Osteoblast (primary cell): ENCODE measurements around the gene IGFBP2. TPM values are rescaled to one million over a fixed set of nuclear protein-coding genes. Genes with fewer than 3 reads are reported as not detected.

Source experiments
- DNase-seq: peaks from one replicate; pipeline ENCODE4 v3.0.0; 2011; ENCODE audit warnings: low spot score, mixed read lengths; ENCODE audit not compliant: insufficient read length; ENCODE audit errors: missing footprints
- H2AFZ ChIP-seq: 2 replicates; pipeline ENCODE4 v1.6.0; 2011; ENCODE audit warnings: mild to moderate bottlenecking, low read length
- H3K27ac ChIP-seq: 2 replicates; pipeline ENCODE4 v1.5.1; 2011; ENCODE audit warnings: mild to moderate bottlenecking, low read depth, low read length, moderate library complexity
- H3K27me3 ChIP-seq: 2 replicates; pipeline ENCODE4 v1.6.0; 2012; ENCODE audit warnings: mild to moderate bottlenecking, control low read depth, inconsistent platforms, low read length, moderate library complexity; ENCODE audit not compliant: insufficient read depth
- H3K36me3 ChIP-seq: 2 replicates; pipeline ENCODE4 v1.5.1; 2011; ENCODE audit warnings: mild to moderate bottlenecking, low read length, control low read depth, moderate library complexity; ENCODE audit not compliant: insufficient read depth
- H3K4me1 ChIP-seq: 2 replicates; pipeline ENCODE4 v1.5.1; 2011; ENCODE audit warnings: mild to moderate bottlenecking, low read length, control low read depth, moderate library complexity; ENCODE audit not compliant: insufficient read depth
- H3K4me2 ChIP-seq: 2 replicates; pipeline ENCODE4 v1.6.0; 2011; ENCODE audit warnings: mild to moderate bottlenecking, low read length; ENCODE audit not compliant: insufficient read depth
- H3K4me3 ChIP-seq: fragments of 200-600 bp; sonication (generic); 3 replicates; pipeline ENCODE4 v1.5.1; 2012; ENCODE audit warnings: mild to moderate bottlenecking, low read length, inconsistent platforms; ENCODE audit not compliant: insufficient read depth
- H3K79me2 ChIP-seq: 2 replicates; pipeline ENCODE4 v1.6.0; 2012; ENCODE audit warnings: mild to moderate bottlenecking, low read length, control low read depth, inconsistent platforms; ENCODE audit not compliant: insufficient read depth
- H3K9me3 ChIP-seq: 2 replicates; pipeline ENCODE4 v1.5.1; 2011; ENCODE audit warnings: low read depth, low read length, control low read depth
- H4K20me1 ChIP-seq: 2 replicates; pipeline ENCODE4 v1.6.0; 2012; ENCODE audit warnings: mild to moderate bottlenecking, low read length, control low read depth; ENCODE audit not compliant: insufficient read depth
- total RNA-seq: library from RNA; depleted of rRNA; stranded (reverse); fragments of >200 nt; gene quantifications from 2 replicates; pipeline ENCODE4 v1.2.3, GENCODE V29; 2012
- TF ChIP-seq, protein P1 (sequence below): IDR thresholded peaks from 2 replicates; pipeline ENCODE4 v1.5.1; 2011; ENCODE audit warnings: mild to moderate bottlenecking, low read depth, low read length, moderate library complexity; ENCODE audit errors: extremely low read depth

Gene IGFBP2
- total RNA-seq, 1 donor: 11.2 TPM

DNA sequence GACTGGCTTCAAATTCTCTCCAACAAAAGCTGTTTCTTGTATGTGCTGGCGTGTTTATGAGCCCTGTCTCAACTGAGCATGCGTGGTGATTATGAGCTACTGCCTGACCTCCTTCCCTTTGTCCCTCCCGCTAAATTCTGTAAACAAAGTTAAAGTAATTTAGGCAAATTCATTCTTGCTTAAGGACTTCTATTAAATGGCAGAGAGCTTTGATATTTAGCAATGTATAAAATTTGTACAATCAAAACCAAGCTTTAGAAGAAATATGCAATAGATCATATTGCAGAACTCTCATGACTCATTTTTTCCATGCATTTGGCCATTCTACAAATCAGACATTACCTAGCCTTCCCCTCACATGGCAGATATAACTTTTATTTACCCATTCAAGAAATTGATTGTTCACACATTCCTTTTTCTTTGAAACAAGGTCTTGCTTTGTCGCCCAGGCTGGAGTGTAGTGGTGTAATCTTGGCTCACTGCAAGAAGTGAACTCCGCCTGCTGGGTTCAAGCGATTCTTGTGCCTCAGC lies 18.2 kb downstream of the IGFBP2 start:
- Histone ChIP-seq H2AFZ (no peak overlapping the region), H3K27ac (no peak overlapping the region), H3K79me2 (peaks cover 31% of the 10 kb centered on the region), H3K36me3 (no peaks in the 10 kb centered on the region), H3K27me3 (no peaks in the 10 kb centered on the region), H4K20me1 (peaks cover 5% of the 10 kb centered on the region), H3K4me2 (no peak overlapping the region), H3K4me1 (peaks cover 30% of the 10 kb centered on the region), H3K9me3 (no peaks in the 10 kb centered on the region), H3K4me3 (no peak overlapping the region)
- peak; percentile 81 for DNase-seq
- TF ChIP-seq, protein P1, sequence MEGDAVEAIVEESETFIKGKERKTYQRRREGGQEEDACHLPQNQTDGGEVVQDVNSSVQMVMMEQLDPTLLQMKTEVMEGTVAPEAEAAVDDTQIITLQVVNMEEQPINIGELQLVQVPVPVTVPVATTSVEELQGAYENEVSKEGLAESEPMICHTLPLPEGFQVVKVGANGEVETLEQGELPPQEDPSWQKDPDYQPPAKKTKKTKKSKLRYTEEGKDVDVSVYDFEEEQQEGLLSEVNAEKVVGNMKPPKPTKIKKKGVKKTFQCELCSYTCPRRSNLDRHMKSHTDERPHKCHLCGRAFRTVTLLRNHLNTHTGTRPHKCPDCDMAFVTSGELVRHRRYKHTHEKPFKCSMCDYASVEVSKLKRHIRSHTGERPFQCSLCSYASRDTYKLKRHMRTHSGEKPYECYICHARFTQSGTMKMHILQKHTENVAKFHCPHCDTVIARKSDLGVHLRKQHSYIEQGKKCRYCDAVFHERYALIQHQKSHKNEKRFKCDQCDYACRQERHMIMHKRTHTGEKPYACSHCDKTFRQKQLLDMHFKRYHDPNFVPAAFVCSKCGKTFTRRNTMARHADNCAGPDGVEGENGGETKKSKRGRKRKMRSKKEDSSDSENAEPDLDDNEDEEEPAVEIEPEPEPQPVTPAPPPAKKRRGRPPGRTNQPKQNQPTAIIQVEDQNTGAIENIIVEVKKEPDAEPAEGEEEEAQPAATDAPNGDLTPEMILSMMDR: no peak

DNA sequence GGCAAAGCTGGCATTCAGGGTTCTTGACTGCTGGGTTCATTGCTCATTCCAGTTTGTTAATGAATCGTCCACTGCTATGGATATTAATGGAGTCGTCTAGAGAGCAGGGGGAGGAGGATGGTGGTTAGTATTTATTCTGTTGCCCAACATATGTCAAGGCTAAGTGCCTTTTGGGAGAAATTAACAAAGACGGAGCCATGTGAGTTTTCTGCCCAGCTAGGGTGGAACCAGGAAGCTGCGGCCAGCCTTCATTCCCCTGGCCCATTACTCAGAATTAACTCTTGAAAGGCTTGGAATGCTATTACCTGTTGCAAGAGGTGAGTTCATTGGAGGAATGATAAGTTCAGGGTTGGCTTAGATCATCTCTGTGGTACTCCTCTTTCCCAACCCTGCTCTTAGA lies 19.3 kb downstream of the IGFBP2 start:
- Histone ChIP-seq H3K36me3 (no peaks in the 10 kb centered on the region), H2AFZ (no peak overlapping the region), H3K4me3 (no peak overlapping the region), H3K79me2 (peaks cover 37% of the 10 kb centered on the region), H3K27ac (no peak overlapping the region), H4K20me1 (peaks cover 8% of the 10 kb centered on the region), H3K4me2 (no peak overlapping the region), H3K4me1 (peaks cover 26% of the 10 kb centered on the region), H3K27me3 (no peaks in the 10 kb centered on the region), H3K9me3 (no peaks in the 10 kb centered on the region)
- TF ChIP-seq, protein P1: no peak
- no peak for DNase-seq

DNA sequence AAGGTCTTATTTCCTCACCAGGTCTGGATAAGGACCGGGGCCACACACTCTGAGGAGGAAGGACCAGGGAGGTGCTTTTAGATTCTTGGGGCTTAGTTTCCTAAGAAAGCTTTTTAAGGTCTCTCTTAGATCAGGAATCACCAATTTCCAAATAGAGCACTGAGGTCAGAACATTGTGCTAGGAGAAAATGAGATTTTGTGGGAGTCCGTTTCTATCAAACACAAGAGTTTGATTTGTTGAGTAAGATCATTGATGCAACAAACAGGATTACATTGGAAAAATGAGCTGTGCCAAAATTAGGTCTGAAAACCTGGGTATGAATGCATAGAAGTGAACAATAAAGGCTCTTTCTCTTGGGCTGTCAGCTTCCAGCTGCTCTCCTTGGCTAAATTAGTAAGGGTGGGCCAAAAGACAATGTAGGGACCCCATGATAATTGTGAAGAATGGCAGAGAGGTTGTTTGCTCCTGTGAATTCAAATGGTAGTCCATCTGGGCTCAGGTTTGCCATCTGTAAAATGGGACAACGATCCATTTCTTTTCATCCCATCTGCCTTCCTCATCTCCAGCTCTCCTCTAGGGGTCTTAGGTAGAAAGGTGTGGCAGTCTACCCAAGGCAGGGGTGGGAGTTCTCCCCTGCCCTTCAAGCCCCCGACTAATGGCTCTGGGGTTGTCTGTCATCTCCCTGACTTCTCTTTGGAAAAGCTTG lies 20.0 kb downstream of the IGFBP2 start:
- Histone ChIP-seq H3K4me1 (peaks cover 23% of the 10 kb centered on the region), H3K79me2 (peaks cover 37% of the 10 kb centered on the region), H3K4me2 (no peak overlapping the region), H4K20me1 (peaks cover 8% of the 10 kb centered on the region), H3K36me3 (no peaks in the 10 kb centered on the region), H3K27me3 (no peaks in the 10 kb centered on the region), H3K27ac (no peak overlapping the region), H3K4me3 (no peak overlapping the region), H3K9me3 (no peaks in the 10 kb centered on the region), H2AFZ (no peak overlapping the region)
- TF ChIP-seq, protein P1: no peak
- peak; percentile 4 for DNase-seq

DNA sequence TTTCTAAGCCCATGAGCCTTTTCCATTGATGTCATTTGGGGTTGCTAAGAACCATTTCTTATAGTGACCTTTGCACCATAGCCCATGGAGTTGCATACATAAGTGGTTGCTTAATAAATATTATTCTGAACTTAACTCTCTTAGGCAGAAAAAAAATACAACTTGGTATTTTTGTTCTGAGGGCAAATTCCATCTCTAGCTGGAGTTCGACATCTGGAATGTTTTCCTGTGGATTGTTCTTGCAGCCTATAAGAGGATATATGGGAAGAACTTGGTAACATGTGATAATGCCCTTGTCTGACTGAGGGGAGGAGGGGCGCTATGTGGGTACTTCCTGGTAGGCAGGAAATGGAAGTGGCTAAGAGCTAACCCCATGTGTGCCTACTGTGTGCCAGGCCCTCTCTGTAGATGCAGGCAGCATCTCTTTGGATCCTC lies 20.7 kb downstream of the IGFBP2 start:
- Histone ChIP-seq H3K4me1 (peaks cover 21% of the 10 kb centered on the region), H3K4me2 (no peak overlapping the region), H3K27ac (no peak overlapping the region), H3K79me2 (peaks cover 40% of the 10 kb centered on the region), H2AFZ (no peak overlapping the region), H4K20me1 (peaks cover 8% of the 10 kb centered on the region), H3K4me3 (no peak overlapping the region), H3K36me3 (no peaks in the 10 kb centered on the region), H3K9me3 (no peaks in the 10 kb centered on the region), H3K27me3 (no peaks in the 10 kb centered on the region)
- no peak for DNase-seq
- TF ChIP-seq, protein P1: no peak
